Endothelial cell of hepatic sinusoid (primary cell): ENCODE results near the gene SEPHS1.
"Not testable (repeated sequence)": the region's sequence is repeated elsewhere in the genome, so short reads cannot be mapped to it uniquely, and the experiment has no call there.

ENCODE experiments used
- in situ Hi-C: cut with HindIII; loops from 2 replicates; pipeline ENCODE4 v1.10.0; 2017; ENCODE audit warnings: low sequenced_read_pairs

The SEPHS1 gene

GRCh38 chr10:13365243-13365642 is 17.1 kb upstream of the SEPHS1 start:
- in situ Hi-C loops, result no loop called here

DNA sequence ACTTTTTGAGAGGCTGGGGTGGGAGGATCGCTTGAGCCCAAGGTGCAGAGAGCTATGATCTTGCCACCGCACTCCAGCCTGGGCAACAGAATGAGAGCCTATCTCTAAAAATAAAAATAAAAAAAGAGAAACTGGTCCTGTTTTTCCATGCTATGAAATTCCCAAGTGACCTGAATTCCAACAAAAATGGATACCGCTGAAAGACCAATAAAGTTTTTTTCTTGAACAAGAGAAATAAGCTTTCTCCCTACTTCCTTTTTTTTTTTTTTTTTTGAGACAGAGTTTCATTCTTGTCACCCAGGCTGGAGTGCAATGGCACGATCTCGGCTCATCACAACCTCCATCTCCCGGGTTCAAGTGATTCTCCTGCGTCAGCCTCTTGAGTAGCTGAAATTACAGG is 12.5 kb upstream of the SEPHS1 start:
- in situ Hi-C loops, result no loop called here

DNA sequence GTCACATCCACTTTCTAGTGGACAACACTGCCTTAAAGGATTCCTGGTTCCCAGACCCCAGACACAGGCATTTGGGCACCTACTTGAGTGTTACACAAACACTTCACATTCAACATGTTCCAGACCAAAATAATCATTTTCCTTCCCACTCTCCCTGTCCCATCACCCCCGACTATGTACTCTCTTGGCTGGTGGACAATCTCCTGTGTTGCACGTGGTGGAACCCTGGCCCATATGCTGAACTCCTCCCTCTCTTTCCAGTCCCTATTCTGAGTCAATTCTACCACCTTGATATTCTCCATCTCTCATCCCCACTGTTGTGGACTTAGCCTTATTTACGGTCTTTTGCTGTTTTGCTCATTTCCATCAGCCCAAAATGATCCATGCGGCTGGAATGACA is 8.3 kb upstream of the SEPHS1 start:
- in situ Hi-C loops, result no loop called here

DNA sequence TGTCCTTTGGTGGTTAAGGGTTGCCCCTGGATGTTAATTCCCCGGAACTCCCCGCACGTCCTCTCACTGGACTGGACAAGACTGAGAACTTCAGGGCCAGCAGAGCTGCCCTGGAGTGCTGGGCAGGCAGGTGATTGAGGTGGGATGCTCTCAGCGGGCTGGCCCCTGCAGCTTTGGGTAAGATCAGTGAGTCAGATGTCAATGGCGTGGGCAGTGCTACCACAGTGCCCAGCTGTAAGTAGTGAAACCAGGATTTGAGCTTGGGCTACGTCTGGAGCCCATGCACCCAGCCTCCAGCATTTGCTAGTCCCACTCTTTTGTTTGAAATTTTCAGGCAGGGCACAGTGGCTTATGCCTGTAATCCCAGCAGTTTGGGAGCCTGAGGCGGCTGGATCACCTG is 6.7 kb upstream of the SEPHS1 start:
- in situ Hi-C loops, result no loop called here

DNA sequence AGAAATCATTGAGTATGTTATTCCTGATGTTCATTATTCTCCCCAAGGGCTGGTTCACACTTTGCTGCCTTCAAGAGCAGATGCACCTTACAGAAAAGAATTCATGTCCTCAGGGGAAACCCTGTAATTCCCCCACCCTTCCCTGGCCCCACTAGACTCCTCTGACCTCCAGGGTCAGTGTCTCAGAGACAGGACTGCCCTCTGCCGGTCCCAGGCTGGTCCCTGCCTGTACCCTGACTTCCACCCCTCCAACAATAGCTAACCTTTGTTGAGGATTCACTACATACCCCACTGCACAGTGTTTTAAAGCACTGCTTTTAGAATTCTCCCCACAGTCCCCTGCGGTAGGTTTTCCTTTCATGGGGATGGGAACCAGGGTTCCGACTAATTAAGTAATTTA is 4.4 kb upstream of the SEPHS1 start:
- in situ Hi-C loops, result no loop called here

DNA sequence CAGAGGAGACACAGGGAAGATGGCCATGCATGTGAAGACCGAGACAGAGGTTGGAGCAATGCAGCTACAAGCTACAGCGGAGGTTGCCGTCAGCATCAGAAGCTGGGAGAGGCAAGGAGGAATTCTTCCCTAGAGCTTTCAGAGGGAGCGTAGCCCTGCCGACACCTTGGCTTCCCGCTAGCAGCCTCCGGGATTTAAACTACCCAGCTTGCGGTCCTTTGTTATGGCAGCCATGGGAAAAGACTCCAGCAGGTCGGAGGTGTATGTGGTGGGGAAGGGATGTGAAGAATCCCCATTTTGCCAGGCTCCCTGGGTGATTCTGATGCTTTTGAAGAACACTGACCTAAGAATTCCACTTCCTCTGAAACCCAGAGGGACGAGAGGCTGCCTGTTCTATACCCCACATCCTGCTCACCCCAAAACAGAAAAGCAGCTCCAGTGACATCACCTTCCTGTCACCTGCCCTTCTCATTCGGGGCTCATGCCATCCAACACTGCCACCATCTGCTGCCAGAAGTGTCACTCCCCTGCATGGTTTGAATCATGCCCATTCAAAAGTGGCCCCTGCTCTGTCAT is 3.3 kb upstream of the SEPHS1 start:
- in situ Hi-C loops, result no loop called here

DNA sequence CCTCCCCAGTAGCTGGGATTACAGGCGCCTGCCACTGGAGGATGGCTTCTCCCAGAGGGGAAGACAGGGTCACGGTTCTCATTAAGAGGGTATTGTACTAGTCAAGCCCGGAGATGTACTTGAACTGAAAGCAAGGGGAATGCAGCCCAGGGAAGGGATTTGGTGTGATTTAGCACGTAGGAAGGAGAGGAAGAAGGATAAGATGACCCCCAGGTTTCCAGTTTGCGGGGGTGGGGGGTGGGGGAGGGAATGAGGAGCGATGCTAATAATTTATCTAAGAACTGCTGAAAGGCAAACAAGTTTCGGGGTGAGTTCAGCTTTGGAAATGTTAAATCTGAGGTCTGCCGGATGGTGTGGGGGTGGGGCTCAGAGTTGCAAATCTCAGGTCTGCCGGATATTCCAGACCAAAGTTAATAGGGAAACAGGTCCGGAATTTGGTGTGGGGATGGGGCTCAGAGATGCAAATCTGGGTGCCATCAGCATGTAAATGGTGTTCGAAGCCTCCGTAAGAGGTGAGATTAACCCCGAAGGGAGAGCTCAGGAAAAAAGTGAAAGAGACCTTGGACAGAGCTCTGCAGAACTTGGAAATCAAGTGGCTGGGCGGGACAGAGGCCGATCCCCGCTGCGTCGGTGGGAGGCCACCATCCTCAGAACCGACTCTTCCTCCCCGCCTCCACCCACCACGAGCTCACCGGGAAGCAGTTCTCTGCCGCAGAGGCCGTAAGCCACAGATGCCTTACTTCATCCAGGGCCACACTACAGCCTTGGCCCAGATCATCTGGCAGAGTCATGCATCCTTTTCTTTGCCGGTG is 1.6 kb upstream of the SEPHS1 start:
- in situ Hi-C loops, result no loop called here

GRCh38 chr10:13347500-13348156 is 465 bp downstream of the SEPHS1 start:
- in situ Hi-C loops, result no loop called here

DNA sequence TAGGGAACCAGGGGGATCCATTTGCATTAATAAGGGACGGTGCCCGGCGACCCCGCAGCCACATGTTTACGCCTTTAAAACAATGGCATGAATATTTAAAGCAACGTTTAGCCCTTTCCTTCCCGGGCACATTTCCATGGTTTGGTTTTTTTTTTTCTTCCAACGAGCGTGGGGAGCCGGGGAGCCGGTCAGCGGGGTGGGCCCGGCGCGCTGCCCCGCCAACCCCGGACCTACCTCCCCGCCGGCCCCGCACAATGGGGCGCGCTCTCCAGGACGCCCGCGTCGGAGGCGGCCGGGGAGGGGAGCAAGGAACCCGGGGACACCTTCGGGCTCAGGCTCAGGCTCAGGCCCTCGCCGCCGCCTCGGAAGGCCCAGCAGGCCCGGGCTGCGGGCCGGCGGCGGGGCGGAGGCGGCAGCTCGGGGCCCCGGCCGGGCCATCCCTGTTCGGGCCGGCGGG is 1.0 kb downstream of the SEPHS1 start:
- in situ Hi-C loops, result no loop called here

- in situ Hi-C loops, result no loop called here
Measured at GRCh38 chr10:13346283-13347042, 1.6 kb downstream of the SEPHS1 start.

DNA sequence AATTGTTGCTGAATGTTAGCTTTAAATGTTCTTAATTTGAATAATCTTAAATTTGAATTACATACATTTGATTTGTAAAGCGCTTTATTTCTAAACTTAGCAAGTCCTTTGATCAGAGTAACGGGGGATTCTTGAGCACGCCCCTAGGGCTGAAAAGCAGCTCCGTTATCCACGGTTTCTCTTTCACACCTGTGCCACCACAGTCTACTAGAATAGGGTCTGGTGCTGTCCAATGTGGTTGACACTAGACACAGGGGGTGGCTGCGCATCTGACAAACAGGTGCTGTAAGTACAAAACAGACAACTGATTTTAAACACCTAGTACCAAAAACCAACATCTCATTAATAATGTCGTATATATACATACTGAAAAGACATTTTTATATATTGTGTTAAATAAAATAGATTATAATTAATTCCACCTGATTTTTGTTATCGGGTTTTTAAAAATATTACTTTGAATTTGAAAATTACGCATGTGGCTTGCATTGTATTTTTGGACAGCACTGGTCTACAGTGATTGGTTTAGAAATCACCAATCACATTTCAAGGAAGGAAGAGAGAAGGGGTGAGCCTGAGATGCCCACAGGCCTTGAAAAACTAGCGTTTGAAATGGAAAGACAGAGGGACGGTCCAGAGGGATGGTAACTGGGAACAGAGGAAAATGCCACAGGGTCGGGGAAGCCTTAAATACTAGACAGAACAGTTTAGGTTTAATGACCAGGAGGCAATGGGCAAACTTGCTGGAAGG is 7.3 kb downstream of the SEPHS1 start:
- in situ Hi-C loops, result no loop called here

- in situ Hi-C loops, result no loop called here
Measured at GRCh38 chr10:13340068-13340467, 8.0 kb downstream of the SEPHS1 start.

DNA sequence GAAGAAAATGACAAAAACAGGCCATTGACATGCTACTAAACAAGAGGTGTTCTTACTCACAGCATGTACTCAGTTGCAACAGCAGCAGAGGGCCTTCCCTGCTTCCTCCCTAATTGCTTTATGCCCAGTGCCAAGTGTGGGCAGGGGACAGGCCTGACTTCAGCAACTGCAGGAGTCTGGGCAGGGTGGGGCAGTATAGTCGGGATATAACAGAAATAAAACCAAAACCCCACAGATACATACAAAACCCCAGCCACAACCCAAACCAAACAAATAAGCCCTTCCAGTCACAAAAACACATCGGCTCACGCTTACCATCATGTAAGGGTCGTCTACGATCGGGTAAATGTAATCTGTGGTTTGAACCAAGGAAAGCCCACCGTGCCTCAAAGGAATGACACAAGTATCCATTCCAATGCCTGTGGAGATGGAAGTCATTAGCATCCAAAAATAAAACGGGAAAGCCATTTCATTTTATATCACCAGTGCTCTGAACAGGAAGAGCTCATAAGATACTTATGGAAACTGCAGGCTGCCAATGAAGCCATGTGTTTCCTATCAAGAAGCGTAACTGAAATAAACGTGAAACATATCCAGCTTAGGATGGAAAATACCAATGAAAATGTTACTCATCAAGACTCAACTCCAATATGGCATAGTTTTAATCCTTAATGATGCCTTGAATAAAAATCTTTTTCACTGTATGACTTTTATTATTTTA is 9.5 kb downstream of the SEPHS1 start:
- in situ Hi-C loops, result no loop called here

GRCh38 chr10:13337827-13338196 is 10.3 kb downstream of the SEPHS1 start:
- in situ Hi-C loops, result no loop called here

DNA sequence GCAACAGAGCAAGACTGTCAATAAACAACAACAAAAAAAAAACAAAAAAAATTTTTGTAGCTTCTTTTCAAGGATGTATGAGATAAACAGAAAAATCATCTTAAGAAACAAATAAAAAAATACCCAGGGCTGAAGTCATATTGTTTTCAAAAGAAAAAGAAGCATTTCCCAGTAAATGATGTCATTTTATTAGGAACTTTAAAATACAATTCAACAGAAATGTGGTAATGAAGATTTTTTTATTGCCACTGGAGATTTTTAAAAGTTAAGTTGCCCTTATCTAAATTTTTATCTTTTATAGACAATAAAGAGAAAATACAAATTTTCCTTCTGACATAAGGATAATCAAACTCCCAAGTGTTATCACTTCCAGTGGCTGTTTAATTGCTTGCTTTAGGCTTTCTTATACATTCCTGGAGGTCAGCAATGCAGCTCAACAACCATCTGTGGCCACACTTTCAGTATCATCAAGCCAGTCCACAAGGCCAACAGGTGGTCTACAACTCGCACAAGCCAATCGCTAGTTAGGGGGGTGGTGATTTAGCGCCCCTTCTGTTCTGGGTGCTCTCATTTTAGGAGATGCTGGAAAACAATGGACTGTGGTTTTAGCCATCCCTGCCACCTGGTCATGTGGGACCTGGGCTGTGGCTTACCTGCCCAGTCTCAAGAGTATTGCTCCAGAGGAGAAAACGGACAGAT is 10.8 kb downstream of the SEPHS1 start:
- in situ Hi-C loops, result no loop called here

- in situ Hi-C loops, result no loop called here
Measured at GRCh38 chr10:13335881-13336280, 12.2 kb downstream of the SEPHS1 start.

DNA sequence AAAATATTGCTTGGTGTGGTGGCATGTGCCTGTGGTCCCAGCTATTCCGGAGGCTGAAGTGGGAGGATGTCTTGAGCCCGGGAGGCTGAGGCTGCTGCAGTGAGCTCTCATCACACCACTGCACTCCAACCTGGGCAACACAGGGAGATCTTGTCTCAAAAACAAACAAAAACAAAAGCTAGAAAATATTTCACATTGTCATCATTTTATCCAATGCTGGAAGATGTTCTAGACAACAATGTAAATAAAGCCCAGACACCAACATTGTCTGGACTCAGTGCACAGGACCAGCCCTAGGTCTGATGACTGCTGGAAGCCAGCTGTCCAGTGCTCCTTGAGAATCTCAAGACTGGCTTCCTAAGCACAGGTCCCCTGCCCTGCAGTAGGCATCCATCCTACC is 13.5 kb downstream of the SEPHS1 start:
- in situ Hi-C loops, result no loop called here

GRCh38 chr10:13331646-13332045 is 16.4 kb downstream of the SEPHS1 start:
- in situ Hi-C loops, result no loop called here

DNA sequence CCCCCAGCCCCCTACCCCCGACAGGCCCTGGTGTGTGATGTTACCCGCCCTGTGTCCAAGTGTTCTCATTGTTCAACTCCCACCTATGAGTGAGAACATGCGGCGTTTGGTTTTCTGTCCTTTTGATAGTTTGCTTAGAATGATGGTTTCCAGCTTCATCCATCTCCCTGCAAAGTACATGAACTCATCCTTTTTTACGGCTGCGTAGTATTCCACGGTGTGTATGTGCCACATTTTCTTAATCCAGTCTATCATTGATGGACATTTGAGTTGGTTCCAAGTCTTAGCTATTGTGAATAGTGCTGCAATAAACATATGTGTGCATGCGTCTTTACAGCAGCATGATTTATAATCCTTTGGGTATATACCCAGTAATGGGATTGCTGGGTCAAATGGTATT is 17.1 kb downstream of the SEPHS1 start:
- in situ Hi-C loops, result not testable (repeated sequence)
